Measurements from ENCODE around the gene ZFAND3. TPM values are rescaled to one million over a fixed set of nuclear protein-coding genes. Genes with fewer than 3 reads are reported as not detected.

ZFAND3 gene
- total RNA-seq, 1 donor from 2014 or later = 32.7 TPM

- Histone ChIP-seq H3K9me3 (no peaks in the 10 kb centered on the region), H3K27ac (no peak overlapping the region), H3K36me3 (no peaks in the 10 kb centered on the region), H3K4me3 (no peak overlapping the region), H3K4me1 (no peaks in the 10 kb centered on the region), H3K27me3 (no peaks in the 10 kb centered on the region)
- no peak for DNase-seq (ENCODE audit: low spot score in 2 of 2)
- intact Hi-C loops (cut with DNase I) = loop anchor here (10.0 kb wide), 1 partner anchor 461 kb away; no protein-coding TSS in a partner anchor
- TF ChIP-seq, protein P1, sequence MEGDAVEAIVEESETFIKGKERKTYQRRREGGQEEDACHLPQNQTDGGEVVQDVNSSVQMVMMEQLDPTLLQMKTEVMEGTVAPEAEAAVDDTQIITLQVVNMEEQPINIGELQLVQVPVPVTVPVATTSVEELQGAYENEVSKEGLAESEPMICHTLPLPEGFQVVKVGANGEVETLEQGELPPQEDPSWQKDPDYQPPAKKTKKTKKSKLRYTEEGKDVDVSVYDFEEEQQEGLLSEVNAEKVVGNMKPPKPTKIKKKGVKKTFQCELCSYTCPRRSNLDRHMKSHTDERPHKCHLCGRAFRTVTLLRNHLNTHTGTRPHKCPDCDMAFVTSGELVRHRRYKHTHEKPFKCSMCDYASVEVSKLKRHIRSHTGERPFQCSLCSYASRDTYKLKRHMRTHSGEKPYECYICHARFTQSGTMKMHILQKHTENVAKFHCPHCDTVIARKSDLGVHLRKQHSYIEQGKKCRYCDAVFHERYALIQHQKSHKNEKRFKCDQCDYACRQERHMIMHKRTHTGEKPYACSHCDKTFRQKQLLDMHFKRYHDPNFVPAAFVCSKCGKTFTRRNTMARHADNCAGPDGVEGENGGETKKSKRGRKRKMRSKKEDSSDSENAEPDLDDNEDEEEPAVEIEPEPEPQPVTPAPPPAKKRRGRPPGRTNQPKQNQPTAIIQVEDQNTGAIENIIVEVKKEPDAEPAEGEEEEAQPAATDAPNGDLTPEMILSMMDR (IDR thresholded peaks at IDR 0.05) = no peak
These were observed 214.0 kb downstream of the ZFAND3 start for GRCh38 chr6:38033442-38033982.

DNA sequence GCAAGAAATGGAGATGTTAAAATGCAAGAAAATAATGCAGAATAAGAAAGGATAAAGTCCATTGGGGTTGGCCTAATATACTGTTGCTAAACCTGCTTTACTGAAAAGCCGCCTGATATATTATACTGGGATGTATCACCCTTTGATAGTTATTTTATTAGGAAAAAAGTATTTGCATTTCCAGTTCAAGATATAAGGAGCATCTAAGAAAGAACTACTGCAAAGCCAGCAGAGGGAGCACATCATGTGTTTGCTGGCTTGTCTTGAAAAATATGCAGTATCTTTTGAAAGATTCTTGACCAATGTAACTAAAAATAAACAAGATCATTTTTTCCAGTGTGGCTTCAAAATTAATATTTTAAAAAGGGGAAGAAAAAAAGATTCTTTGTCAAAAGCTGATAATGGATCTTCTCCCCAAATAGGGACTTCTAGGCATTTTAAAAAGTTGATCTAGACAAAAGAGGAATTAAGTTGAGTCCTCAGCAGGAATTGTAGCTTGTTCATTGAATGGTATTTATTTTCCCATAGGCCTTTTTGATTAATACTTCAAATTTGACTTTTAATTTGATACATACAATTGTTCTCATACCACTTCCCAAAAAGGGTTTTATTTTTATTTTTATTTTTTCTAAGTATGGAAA lies 214.9 kb downstream of the ZFAND3 start:
- DNase-seq (ENCODE audit: low spot score in 2 of 2) = no peak
- TF ChIP-seq, protein P1 (IDR thresholded peaks at IDR 0.05) = peak in 1 of 3 experiments; percentile 43
- no peaks in the 10 kb centered on the region for H3K4me1 ChIP-seq
- H3K36me3 ChIP-seq = no peaks in the 10 kb centered on the region
- no peaks in the 10 kb centered on the region for H3K27me3 ChIP-seq
- no peak overlapping the region for H3K4me3 ChIP-seq
- intact Hi-C loops (cut with DNase I) = loop anchor here (10.0 kb wide), 1 partner anchor 460 kb away; no protein-coding TSS in a partner anchor
- H3K27ac ChIP-seq = no peak overlapping the region
- H3K9me3 ChIP-seq = no peaks in the 10 kb centered on the region

- no peaks in the 10 kb centered on the region for H3K4me1 ChIP-seq
- intact Hi-C loops (cut with DNase I) = loop anchor here (10.0 kb wide), 1 partner anchor 459 kb away; no protein-coding TSS in a partner anchor
- TF ChIP-seq, protein P1 (IDR thresholded peaks at IDR 0.05) = no peak
- no peak for DNase-seq (ENCODE audit: low spot score in 2 of 2)
- H3K4me3 ChIP-seq = no peak overlapping the region
- H3K27ac ChIP-seq = no peak overlapping the region
- no peaks in the 10 kb centered on the region for H3K36me3 ChIP-seq
- no peaks in the 10 kb centered on the region for H3K27me3 ChIP-seq
- H3K9me3 ChIP-seq = no peaks in the 10 kb centered on the region
These were observed 216.0 kb downstream of the ZFAND3 start for GRCh38 chr6:38035478-38035877.

DNA sequence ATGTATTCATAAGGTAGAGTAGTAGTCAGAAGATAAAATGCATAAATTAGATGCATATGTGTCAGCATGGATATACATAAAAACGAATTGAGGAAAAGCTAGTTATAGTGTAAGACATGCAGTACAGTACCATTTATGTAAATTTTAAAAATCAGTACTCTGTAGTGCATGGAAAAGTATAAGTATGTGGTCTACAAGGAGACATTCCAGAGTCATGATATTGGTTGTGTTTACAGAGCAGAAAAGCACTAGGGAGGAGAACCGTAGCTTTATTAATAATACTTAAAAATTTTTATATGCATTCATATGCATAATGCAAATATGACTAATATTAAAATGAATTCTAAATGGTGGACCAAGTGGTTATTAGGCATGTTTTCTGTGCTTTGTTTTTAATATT lies 220.0 kb downstream of the ZFAND3 start:
- no peak for DNase-seq (ENCODE audit: low spot score in 2 of 2)
- intact Hi-C loops (cut with DNase I) = loop anchor here (10.0 kb wide), 1 partner anchor 455 kb away; no protein-coding TSS in a partner anchor
- no peaks in the 10 kb centered on the region for H3K9me3 ChIP-seq
- H3K27me3 ChIP-seq = no peaks in the 10 kb centered on the region
- H3K36me3 ChIP-seq = no peaks in the 10 kb centered on the region
- no peak overlapping the region for H3K27ac ChIP-seq
- H3K4me3 ChIP-seq = no peak overlapping the region
- no peaks in the 10 kb centered on the region for H3K4me1 ChIP-seq
- TF ChIP-seq, protein P1 (IDR thresholded peaks at IDR 0.05) = no peak

- Histone ChIP-seq H3K4me1 (no peaks in the 10 kb centered on the region), H3K9me3 (no peaks in the 10 kb centered on the region), H3K27ac (no peak overlapping the region), H3K27me3 (no peaks in the 10 kb centered on the region), H3K36me3 (no peaks in the 10 kb centered on the region), H3K4me3 (no peak overlapping the region)
- intact Hi-C loops (cut with DNase I) = no loop called here
- no peak for DNase-seq (ENCODE audit: low spot score in 2 of 2)
- TF ChIP-seq, protein P1 (IDR thresholded peaks at IDR 0.05) = no peak
These were observed 220.7 kb downstream of the ZFAND3 start for GRCh38 chr6:38040254-38040653.

Data from ascending aorta (tissue), 2 donors.